MM.1S (cell line): ENCODE measurements around the gene KIAA1217.

Source experiments
- DNase-seq: peaks from one replicate; pipeline ENCODE4 v3.0.0-alpha.2; 2015
- H2AFZ ChIP-seq: fragments of 300-600 bp; sonication (generic); 2 replicates; pipeline ENCODE4 v1.6.0; 2016; ENCODE audit warnings: antibody characterized with exemption, low read length
- H3F3A ChIP-seq: fragments of 300-600 bp; sonication (generic); 2 replicates; pipeline ENCODE4 v1.6.1; 2016; ENCODE audit warnings: mild to moderate bottlenecking, antibody characterized with exemption, low read length, moderate library complexity, mixed read lengths; ENCODE audit not compliant: insufficient read depth
- H3K27ac ChIP-seq: fragments of 300-600 bp; sonication (generic); 2 replicates; pipeline ENCODE4 v1.5.1; 2016; ENCODE audit warnings: mild to moderate bottlenecking, low read length
- H3K27me3 ChIP-seq: fragments of 300-600 bp; sonication (generic); replicated peaks from 2 replicates; pipeline ENCODE4 v1.6.0; 2016; ENCODE audit warnings: low read length; ENCODE audit not compliant: insufficient read depth
- H3K36me3 ChIP-seq: fragments of 300-600 bp; sonication (generic); replicated peaks from 2 replicates; pipeline ENCODE4 v1.6.1; 2016; ENCODE audit warnings: mild to moderate bottlenecking, low read length, mixed read lengths; ENCODE audit not compliant: insufficient read depth
- H3K4me1 ChIP-seq: fragments of 300-600 bp; sonication (generic); 2 replicates; pipeline ENCODE4 v1.6.1; 2016; ENCODE audit warnings: low read length, mixed read lengths
- H3K4me2 ChIP-seq: fragments of 300-600 bp; sonication (generic); 2 replicates; pipeline ENCODE4 v1.6.0; 2016; ENCODE audit warnings: low read depth, low read length
- H3K4me3 ChIP-seq: fragments of 300-600 bp; sonication (generic); 2 replicates; pipeline ENCODE4 v1.5.1; 2016; ENCODE audit warnings: low read length, mixed read lengths
- H3K79me2 ChIP-seq: fragments of 300-600 bp; sonication (generic); 2 replicates; pipeline ENCODE4 v1.6.1; 2016; ENCODE audit warnings: mixed run types, low read length, mixed read lengths
- H3K9ac ChIP-seq: fragments of 300-600 bp; sonication (generic); 2 replicates; pipeline ENCODE4 v1.6.1; 2016; ENCODE audit warnings: low read length, mixed read lengths
- H3K9me2 ChIP-seq: fragments of 300-600 bp; sonication (generic); replicated peaks from 2 replicates; pipeline ENCODE4 v1.6.1; 2016; ENCODE audit warnings: mild to moderate bottlenecking, low read length, mixed read lengths; ENCODE audit not compliant: insufficient read depth
- H3K9me3 ChIP-seq: fragments of 300-600 bp; sonication (generic); replicated peaks from 2 replicates; pipeline ENCODE4 v1.6.1; 2016; ENCODE audit warnings: mild to moderate bottlenecking, low read length, mixed read lengths; ENCODE audit not compliant: insufficient read depth
- H4K20me1 ChIP-seq: fragments of 300-600 bp; sonication (generic); 2 replicates; pipeline ENCODE4 v1.6.1; 2016; ENCODE audit warnings: mild to moderate bottlenecking, low read length, moderate library complexity, mixed read lengths; ENCODE audit not compliant: insufficient read depth
- CTCF ChIP-seq: fragments of 300-600 bp; sonication (generic); IDR thresholded peaks from 2 replicates; pipeline ENCODE4 v1.5.1; 2016; ENCODE audit warnings: antibody characterized with exemption, low read length, mixed read lengths
- EZH2 ChIP-seq: fragments of 300-600 bp; sonication (generic); optimal IDR thresholded peaks from 2 replicates; pipeline ENCODE3; 2017; ENCODE audit warnings: low read depth, mild to moderate bottlenecking, antibody characterized with exemption, low read length, mixed read lengths
- EZH2phosphoT487 ChIP-seq: fragments of 300-600 bp; sonication (generic); IDR thresholded peaks from 2 replicates; pipeline ENCODE4 v1.6.1; 2018; ENCODE audit warnings: antibody characterized with exemption, low read length

The KIAA1217 gene

DNA sequence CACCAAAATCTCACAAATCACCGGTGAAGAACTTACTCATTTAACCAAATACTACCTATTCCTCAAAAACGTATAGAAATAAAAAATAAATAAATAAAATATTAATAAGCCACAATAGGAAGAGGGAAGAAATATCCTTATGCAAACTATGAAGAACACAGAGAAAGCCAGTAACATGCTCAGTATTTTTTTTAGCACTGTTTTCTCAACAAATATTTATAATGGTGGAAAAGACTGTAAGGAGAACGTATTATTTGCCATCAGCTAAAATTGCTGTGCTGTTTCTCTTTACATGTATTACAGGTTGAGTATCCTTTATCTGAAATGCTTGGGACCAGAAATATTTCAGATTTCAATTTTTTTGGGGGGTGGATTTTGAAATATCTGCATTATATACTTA, 21.0 kb downstream of the KIAA1217 start:
- no peaks in the 10 kb centered on the region for H3K9me2 ChIP-seq
- H4K20me1 ChIP-seq, result no peaks in the 10 kb centered on the region
- no peak overlapping the region for H2AFZ ChIP-seq
- TF ChIP-seq CTCF (no peak), EZH2 (no peak), EZH2phosphoT487 (no peak)
- no peaks in the 10 kb centered on the region for H3K27me3 ChIP-seq
- no peak overlapping the region for H3K4me3 ChIP-seq
- H3K36me3 ChIP-seq, result no peaks in the 10 kb centered on the region
- H3K4me1 ChIP-seq, result no peaks in the 10 kb centered on the region
- H3K27ac ChIP-seq, result no peak overlapping the region
- H3K9me3 ChIP-seq, result no peaks in the 10 kb centered on the region
- no peak for DNase-seq
- H3K4me2 ChIP-seq, result no peak overlapping the region
- no peak overlapping the region for H3K9ac ChIP-seq
- H3K79me2 ChIP-seq, result no peaks in the 10 kb centered on the region
- no peaks in the 10 kb centered on the region for H3F3A ChIP-seq

GRCh38 chr10:24231200-24231599, 22.3 kb downstream of the KIAA1217 start:
- no peaks in the 10 kb centered on the region for H3K79me2 ChIP-seq
- H3K9ac ChIP-seq, result no peak overlapping the region
- no peaks in the 10 kb centered on the region for H3K27me3 ChIP-seq
- H3F3A ChIP-seq, result no peaks in the 10 kb centered on the region
- H3K4me3 ChIP-seq, result no peak overlapping the region
- DNase-seq, result no peak
- H3K9me3 ChIP-seq, result no peaks in the 10 kb centered on the region
- no peaks in the 10 kb centered on the region for H3K4me1 ChIP-seq
- no peaks in the 10 kb centered on the region for H4K20me1 ChIP-seq
- H3K27ac ChIP-seq, result no peak overlapping the region
- no peak for TF ChIP-seq CTCF
- no peak for TF ChIP-seq EZH2phosphoT487
- no peak for TF ChIP-seq EZH2
- no peaks in the 10 kb centered on the region for H3K36me3 ChIP-seq
- H3K4me2 ChIP-seq, result no peak overlapping the region
- H3K9me2 ChIP-seq, result no peaks in the 10 kb centered on the region
- no peak overlapping the region for H2AFZ ChIP-seq

- TF ChIP-seq EZH2phosphoT487, result no peak
- no peak for TF ChIP-seq CTCF
- TF ChIP-seq EZH2, result no peak
- no peaks in the 10 kb centered on the region for H4K20me1 ChIP-seq
- H3K4me1 ChIP-seq, result no peaks in the 10 kb centered on the region
- no peaks in the 10 kb centered on the region for H3F3A ChIP-seq
- H3K9me2 ChIP-seq, result no peaks in the 10 kb centered on the region
- H3K9me3 ChIP-seq, result no peaks in the 10 kb centered on the region
- H3K36me3 ChIP-seq, result no peaks in the 10 kb centered on the region
- no peak overlapping the region for H3K4me2 ChIP-seq
- H3K9ac ChIP-seq, result no peak overlapping the region
- H2AFZ ChIP-seq, result no peak overlapping the region
- H3K4me3 ChIP-seq, result no peak overlapping the region
- H3K79me2 ChIP-seq, result no peaks in the 10 kb centered on the region
- H3K27me3 ChIP-seq, result no peaks in the 10 kb centered on the region
- H3K27ac ChIP-seq, result no peak overlapping the region
- no peak for DNase-seq
Measured at GRCh38 chr10:24234784-24235183, 25.8 kb downstream of the KIAA1217 start.
